GM23338 (cell line): ENCODE results near the gene ZNF322. TPM values are rescaled to one million over a fixed set of nuclear protein-coding genes. Genes with fewer than 3 reads are reported as not detected.

ENCODE experiments used
- ATAC-seq: fragments of 200-7000 bp; cut with Tn5 transposase; 3 replicates; pipeline ENCODE4 v1.9.1; 2020
- DNase-seq: peaks from one replicate; pipeline ENCODE4 v3.0.0-alpha.2; 2015; ENCODE audit warnings: low spot score
- H2AFZ ChIP-seq: fragments of 200-600 bp; sonication (generic); 2 replicates; pipeline ENCODE4 v1.8.0; 2016; ENCODE audit warnings: antibody characterized with exemption, mild to moderate bottlenecking, moderate library complexity
- H3F3A ChIP-seq: fragments of 200-600 bp; sonication (generic); replicated peaks from 2 replicates; pipeline ENCODE4 v1.8.0; 2017; ENCODE audit warnings: antibody characterized with exemption, mixed run types, low read depth
- H3K27ac ChIP-seq: fragments of 200-600 bp; sonication (generic); 2 replicates; pipeline ENCODE4 v1.6.1; 2016; ENCODE audit warnings: low read depth
- H3K27me3 ChIP-seq: fragments of 200-600 bp; sonication (generic); 2 replicates; pipeline ENCODE4 v1.8.0; 2016; ENCODE audit warnings: mild to moderate bottlenecking, mixed run types, moderate library complexity; ENCODE audit not compliant: insufficient read depth
- H3K36me3 ChIP-seq: fragments of 200-600 bp; sonication (generic); 2 replicates; pipeline ENCODE4 v1.8.0; 2016; ENCODE audit warnings: mild to moderate bottlenecking; ENCODE audit not compliant: insufficient read depth
- H3K4me1 ChIP-seq: fragments of 200-600 bp; sonication (generic); 2 replicates; pipeline ENCODE4 v1.8.0; 2016; ENCODE audit warnings: mild to moderate bottlenecking, moderate library complexity; ENCODE audit not compliant: insufficient read depth
- H3K4me2 ChIP-seq: fragments of 200-600 bp; sonication (generic); 2 replicates; pipeline ENCODE4 v1.7.1; 2017; ENCODE audit warnings: mixed run types
- H3K4me3 ChIP-seq: fragments of 200-600 bp; sonication (generic); 2 replicates; pipeline ENCODE4 v1.6.1; 2016; ENCODE audit warnings: mixed run types
- H3K79me2 ChIP-seq: fragments of 200-600 bp; sonication (generic); replicated peaks from 2 replicates; pipeline ENCODE4 v1.8.0; 2017; ENCODE audit warnings: mild to moderate bottlenecking; ENCODE audit not compliant: insufficient read depth
- H3K9me2 ChIP-seq: fragments of 200-600 bp; sonication (generic); 2 replicates; pipeline ENCODE4 v1.8.0; 2017; ENCODE audit not compliant: insufficient read depth
- H4K20me1 ChIP-seq: fragments of 200-600 bp; sonication (generic); replicated peaks from 2 replicates; pipeline ENCODE4 v1.8.0; 2017; ENCODE audit warnings: mild to moderate bottlenecking; ENCODE audit not compliant: insufficient read depth
- H3K27ac Mint-ChIP-seq: 2 replicates; pipeline ENCODE4 v1.8.0; 2020; ENCODE audit warnings: inconsistent platforms, mild to moderate bottlenecking, moderate library complexity, mixed read lengths
- H3K27me3 Mint-ChIP-seq: 3 replicates; pipeline ENCODE4 v1.8.0; 2022; ENCODE audit warnings: low read depth, mild to moderate bottlenecking, moderate library complexity, mixed read lengths, inconsistent platforms; ENCODE audit not compliant: insufficient read depth, poor library complexity
- H3K36me3 Mint-ChIP-seq: 3 replicates; pipeline ENCODE4 v1.8.0; 2021; ENCODE audit warnings: low read depth, mild to moderate bottlenecking, inconsistent platforms, moderate library complexity, mixed read lengths
- H3K4me1 Mint-ChIP-seq: 3 replicates; pipeline ENCODE4 v1.8.0; 2020; ENCODE audit warnings: mild to moderate bottlenecking, inconsistent platforms, mixed read lengths
- H3K4me3 Mint-ChIP-seq: 3 replicates; pipeline ENCODE4 v1.8.0; 2021; ENCODE audit warnings: moderate library complexity, mild to moderate bottlenecking, inconsistent platforms, mixed read lengths
- H3K9me3 Mint-ChIP-seq: 3 replicates; pipeline ENCODE4 v1.8.0; 2020; ENCODE audit warnings: moderate library complexity, mild to moderate bottlenecking, inconsistent platforms, mixed read lengths
- CREB1 ChIP-seq: fragments of 250-450 bp; sonication (Bioruptor Pico); IDR thresholded peaks from 2 replicates; pipeline ENCODE4 v1.5.0; 2020; ENCODE audit warnings: low read depth, mild to moderate bottlenecking, moderate library complexity
- EZH2 ChIP-seq: fragments of 200-600 bp; sonication (generic); IDR thresholded peaks from one replicate; pipeline ENCODE4 v1.8.0; 2017; ENCODE audit warnings: antibody characterized with exemption, mild to moderate bottlenecking, low read depth; ENCODE audit not compliant: unreplicated experiment
- EZH2phosphoT487 ChIP-seq: fragments of 200-600 bp; sonication (generic); IDR thresholded peaks from one replicate; pipeline ENCODE4 v1.8.1; 2018; ENCODE audit warnings: antibody characterized with exemption; ENCODE audit not compliant: unreplicated experiment
- JUNB ChIP-seq: IDR thresholded peaks from one replicate; pipeline ENCODE4 v1.6.1; 2016; ENCODE audit warnings: antibody characterized with exemption; ENCODE audit not compliant: unreplicated experiment
- NANOG ChIP-seq: IDR thresholded peaks from 2 replicates; pipeline ENCODE4 v1.6.1; 2016; ENCODE audit warnings: antibody characterized with exemption, borderline replicate concordance
- POLR2AphosphoS5 ChIP-seq: IDR thresholded peaks from 2 replicates; pipeline ENCODE4 v1.6.1; 2016; ENCODE audit warnings: antibody characterized with exemption, low read depth
- STAT1 ChIP-seq: IDR thresholded peaks from one replicate; pipeline ENCODE4 v1.6.1; 2016; ENCODE audit warnings: antibody characterized with exemption; ENCODE audit not compliant: unreplicated experiment
- ZNF114 ChIP-seq: fragments of 250-450 bp; sonication (Bioruptor Pico); IDR thresholded peaks from 2 replicates; pipeline ENCODE4 v1.5.0; 2020; ENCODE audit warnings: mild to moderate bottlenecking, moderate library complexity
- ZNF331 ChIP-seq: fragments of 250-450 bp; sonication (Bioruptor Pico); IDR thresholded peaks from 2 replicates; pipeline ENCODE4 v1.5.0; 2020; ENCODE audit warnings: low read depth, mild to moderate bottlenecking, moderate library complexity
- polyA plus RNA-seq: library from polyadenylated mRNA; unstranded; fragments of >200 nt; fragmentation: Nextera tagmentation; extraction: Ambion mirVana; gene quantifications from 2 replicates; pipeline ENCODE4 v1.2.1, GENCODE V29; 2016
- total RNA-seq: library from RNA; depleted of rRNA; stranded (reverse); fragments of >200 nt; shearing (Covaris generic); gene quantifications from 2 replicates; pipeline ENCODE4 v1.2.3, GENCODE V29; 2014
- TF ChIP-seq, protein P1 (sequence below): fragments of 250-450 bp; sonication (Bioruptor Pico); IDR thresholded peaks from 2 replicates; pipeline ENCODE4 v1.5.0; 2020; ENCODE audit warnings: mild to moderate bottlenecking, moderate library complexity
- TF ChIP-seq, protein P2 (sequence below), 2 experiments: fragments of 200-600 bp in 1 of 2; sonication (generic) in 1 of 2; conservative IDR thresholded peaks; 2 replicates each; pipeline versions ENCODE4 v1.5.1 to v1.6.1; 2016 to 2017; ENCODE audit warnings: antibody characterized with exemption in 2 of 2, low read depth in 2 of 2, mild to moderate bottlenecking in 2 of 2, moderate library complexity in 1 of 2
- TF ChIP-seq, protein P3 (sequence below): IDR thresholded peaks from one replicate; pipeline ENCODE4 v1.6.1; 2018; ENCODE audit warnings: antibody characterized with exemption; ENCODE audit not compliant: unreplicated experiment
- TF ChIP-seq, protein P4 (sequence below): IDR thresholded peaks from 2 replicates; pipeline ENCODE4 v1.6.1; 2016; ENCODE audit warnings: antibody characterized with exemption

The ZNF322 gene
- total and polyA plus RNA-seq, 2 experiments from 2014 or later: 43.3 to 61.0 TPM

DNA sequence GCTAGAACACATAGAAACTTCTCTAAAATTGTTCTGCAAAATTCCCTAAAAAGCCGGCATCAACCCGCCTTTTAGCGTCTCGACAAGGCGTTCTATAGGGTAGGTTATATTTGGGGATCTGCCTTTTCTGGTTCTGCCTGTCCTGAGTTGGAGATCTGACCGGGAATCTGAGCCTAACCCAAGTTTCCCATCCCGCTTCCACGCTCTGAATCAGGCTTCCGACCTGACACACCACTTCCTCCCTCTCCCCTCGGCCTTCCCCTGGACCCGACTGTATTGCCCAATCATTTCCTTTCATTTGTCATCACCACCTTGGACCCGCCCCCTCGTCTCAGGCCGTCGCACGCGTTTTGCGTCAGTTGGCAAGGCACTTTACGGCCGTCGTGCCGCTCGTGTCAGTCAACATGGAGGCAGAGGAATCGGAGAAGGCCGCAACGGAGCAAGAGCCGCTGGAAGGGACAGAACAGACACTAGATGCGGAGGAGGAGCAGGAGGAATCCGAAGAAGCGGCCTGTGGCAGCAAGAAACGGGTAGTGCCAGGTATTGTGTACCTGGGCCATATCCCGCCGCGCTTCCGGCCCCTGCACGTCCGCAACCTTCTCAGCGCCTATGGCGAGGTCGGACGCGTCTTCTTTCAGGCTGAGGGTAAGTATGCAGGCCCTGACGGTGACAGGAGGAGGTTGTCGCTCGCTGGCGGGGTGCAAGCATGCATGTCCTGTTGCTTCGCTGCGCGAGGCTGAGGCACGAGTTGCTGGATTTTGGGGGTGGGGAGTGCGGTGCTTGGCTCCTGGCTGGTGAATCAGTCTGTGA lies 62.8 kb downstream of the ZNF322 start, which contains the start of gene ABT1:
TSS of gene ABT1 (plus strand) at position 375 of the 810 bp plus-strand sequence. CDS start at position 405, 30 bp downstream.
- Histone ChIP-seq H4K20me1 (no peaks in the 10 kb centered on the region), H3K27ac (peak within 1 kb of the TSS; percentile 55; the same call in 1 of the 2 replicates), H2AFZ (peak within 1 kb of the TSS; percentile 30; the same call in 1 of the 2 replicates), H3K4me2 (peak within 1 kb of the TSS; percentile 96), H3K36me3 (peaks cover 6% of the 10 kb centered on the region; the same call in 1 of the 2 replicates), H3K9me2 (no peaks in the 10 kb centered on the region), H3K4me1 (no peaks in the 10 kb centered on the region), H3K4me3 (peak within 1 kb of the TSS; percentile 66), H3K27me3 (no peaks in the 10 kb centered on the region), H3K79me2 (peaks cover 13% of the 10 kb centered on the region), H3F3A (0 out of 2 replicates have a peak, but pooled peaks cover 5% of the 10 kb centered on the region)
- peak; percentile 99 for DNase-seq
- H3K36me3 Mint-ChIP-seq: peaks cover 12% of the 10 kb centered on the region
- H3K27ac Mint-ChIP-seq: no peak within 1 kb of the TSS
- ATAC-seq: peak; percentile 77
- no peak for TF ChIP-seq EZH2phosphoT487
- TF ChIP-seq, protein P1, sequence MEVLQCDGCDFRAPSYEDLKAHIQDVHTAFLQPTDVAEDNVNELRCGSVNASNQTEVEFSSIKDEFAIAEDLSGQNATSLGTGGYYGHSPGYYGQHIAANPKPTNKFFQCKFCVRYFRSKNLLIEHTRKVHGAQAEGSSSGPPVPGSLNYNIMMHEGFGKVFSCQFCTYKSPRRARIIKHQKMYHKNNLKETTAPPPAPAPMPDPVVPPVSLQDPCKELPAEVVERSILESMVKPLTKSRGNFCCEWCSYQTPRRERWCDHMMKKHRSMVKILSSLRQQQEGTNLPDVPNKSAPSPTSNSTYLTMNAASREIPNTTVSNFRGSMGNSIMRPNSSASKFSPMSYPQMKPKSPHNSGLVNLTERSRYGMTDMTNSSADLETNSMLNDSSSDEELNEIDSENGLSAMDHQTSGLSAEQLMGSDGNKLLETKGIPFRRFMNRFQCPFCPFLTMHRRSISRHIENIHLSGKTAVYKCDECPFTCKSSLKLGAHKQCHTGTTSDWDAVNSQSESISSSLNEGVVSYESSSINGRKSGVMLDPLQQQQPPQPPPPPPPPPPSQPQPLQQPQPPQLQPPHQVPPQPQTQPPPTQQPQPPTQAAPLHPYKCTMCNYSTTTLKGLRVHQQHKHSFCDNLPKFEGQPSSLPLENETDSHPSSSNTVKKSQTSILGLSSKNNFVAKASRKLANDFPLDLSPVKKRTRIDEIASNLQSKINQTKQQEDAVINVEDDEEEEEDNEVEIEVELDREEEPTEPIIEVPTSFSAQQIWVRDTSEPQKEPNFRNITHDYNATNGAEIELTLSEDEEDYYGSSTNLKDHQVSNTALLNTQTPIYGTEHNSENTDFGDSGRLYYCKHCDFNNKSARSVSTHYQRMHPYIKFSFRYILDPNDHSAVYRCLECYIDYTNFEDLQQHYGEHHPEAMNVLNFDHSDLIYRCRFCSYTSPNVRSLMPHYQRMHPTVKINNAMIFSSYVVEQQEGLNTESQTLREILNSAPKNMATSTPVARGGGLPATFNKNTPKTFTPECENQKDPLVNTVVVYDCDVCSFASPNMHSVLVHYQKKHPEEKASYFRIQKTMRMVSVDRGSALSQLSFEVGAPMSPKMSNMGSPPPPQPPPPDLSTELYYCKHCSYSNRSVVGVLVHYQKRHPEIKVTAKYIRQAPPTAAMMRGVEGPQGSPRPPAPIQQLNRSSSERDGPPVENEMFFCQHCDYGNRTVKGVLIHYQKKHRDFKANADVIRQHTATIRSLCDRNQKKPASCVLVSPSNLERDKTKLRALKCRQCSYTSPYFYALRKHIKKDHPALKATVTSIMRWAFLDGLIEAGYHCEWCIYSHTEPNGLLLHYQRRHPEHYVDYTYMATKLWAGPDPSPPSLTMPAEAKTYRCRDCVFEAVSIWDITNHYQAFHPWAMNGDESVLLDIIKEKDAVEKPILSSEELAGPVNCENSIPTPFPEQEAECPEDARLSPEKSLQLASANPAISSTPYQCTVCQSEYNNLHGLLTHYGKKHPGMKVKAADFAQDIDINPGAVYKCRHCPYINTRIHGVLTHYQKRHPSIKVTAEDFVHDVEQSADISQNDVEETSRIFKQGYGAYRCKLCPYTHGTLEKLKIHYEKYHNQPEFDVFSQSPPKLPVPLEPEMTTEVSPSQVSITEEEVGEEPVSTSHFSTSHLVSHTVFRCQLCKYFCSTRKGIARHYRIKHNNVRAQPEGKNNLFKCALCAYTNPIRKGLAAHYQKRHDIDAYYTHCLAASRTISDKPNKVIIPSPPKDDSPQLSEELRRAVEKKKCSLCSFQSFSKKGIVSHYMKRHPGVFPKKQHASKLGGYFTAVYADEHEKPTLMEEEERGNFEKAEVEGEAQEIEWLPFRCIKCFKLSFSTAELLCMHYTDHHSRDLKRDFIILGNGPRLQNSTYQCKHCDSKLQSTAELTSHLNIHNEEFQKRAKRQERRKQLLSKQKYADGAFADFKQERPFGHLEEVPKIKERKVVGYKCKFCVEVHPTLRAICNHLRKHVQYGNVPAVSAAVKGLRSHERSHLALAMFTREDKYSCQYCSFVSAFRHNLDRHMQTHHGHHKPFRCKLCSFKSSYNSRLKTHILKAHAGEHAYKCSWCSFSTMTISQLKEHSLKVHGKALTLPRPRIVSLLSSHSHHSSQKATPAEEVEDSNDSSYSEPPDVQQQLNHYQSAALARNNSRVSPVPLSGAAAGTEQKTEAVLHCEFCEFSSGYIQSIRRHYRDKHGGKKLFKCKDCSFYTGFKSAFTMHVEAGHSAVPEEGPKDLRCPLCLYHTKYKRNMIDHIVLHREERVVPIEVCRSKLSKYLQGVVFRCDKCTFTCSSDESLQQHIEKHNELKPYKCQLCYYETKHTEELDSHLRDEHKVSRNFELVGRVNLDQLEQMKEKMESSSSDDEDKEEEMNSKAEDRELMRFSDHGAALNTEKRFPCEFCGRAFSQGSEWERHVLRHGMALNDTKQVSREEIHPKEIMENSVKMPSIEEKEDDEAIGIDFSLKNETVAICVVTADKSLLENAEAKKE (CRISPR knock-in tag): no peak
- TF ChIP-seq ZNF114: no peak
- TF ChIP-seq, protein P2, sequence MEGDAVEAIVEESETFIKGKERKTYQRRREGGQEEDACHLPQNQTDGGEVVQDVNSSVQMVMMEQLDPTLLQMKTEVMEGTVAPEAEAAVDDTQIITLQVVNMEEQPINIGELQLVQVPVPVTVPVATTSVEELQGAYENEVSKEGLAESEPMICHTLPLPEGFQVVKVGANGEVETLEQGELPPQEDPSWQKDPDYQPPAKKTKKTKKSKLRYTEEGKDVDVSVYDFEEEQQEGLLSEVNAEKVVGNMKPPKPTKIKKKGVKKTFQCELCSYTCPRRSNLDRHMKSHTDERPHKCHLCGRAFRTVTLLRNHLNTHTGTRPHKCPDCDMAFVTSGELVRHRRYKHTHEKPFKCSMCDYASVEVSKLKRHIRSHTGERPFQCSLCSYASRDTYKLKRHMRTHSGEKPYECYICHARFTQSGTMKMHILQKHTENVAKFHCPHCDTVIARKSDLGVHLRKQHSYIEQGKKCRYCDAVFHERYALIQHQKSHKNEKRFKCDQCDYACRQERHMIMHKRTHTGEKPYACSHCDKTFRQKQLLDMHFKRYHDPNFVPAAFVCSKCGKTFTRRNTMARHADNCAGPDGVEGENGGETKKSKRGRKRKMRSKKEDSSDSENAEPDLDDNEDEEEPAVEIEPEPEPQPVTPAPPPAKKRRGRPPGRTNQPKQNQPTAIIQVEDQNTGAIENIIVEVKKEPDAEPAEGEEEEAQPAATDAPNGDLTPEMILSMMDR (conservative IDR thresholded peaks at IDR 0.05; ENCODE audit: low read depth in 2 of 2): 0 out of 4 replicates have a peak, but pooled peaks of 1 of the 2 experiments have one; percentile 2
- no peak for TF ChIP-seq ZNF331 (CRISPR knock-in tag)
- peak; percentile 97 for TF ChIP-seq CREB1 (CRISPR knock-in tag)
- TF ChIP-seq JUNB: no peak
- TF ChIP-seq, protein P3, sequence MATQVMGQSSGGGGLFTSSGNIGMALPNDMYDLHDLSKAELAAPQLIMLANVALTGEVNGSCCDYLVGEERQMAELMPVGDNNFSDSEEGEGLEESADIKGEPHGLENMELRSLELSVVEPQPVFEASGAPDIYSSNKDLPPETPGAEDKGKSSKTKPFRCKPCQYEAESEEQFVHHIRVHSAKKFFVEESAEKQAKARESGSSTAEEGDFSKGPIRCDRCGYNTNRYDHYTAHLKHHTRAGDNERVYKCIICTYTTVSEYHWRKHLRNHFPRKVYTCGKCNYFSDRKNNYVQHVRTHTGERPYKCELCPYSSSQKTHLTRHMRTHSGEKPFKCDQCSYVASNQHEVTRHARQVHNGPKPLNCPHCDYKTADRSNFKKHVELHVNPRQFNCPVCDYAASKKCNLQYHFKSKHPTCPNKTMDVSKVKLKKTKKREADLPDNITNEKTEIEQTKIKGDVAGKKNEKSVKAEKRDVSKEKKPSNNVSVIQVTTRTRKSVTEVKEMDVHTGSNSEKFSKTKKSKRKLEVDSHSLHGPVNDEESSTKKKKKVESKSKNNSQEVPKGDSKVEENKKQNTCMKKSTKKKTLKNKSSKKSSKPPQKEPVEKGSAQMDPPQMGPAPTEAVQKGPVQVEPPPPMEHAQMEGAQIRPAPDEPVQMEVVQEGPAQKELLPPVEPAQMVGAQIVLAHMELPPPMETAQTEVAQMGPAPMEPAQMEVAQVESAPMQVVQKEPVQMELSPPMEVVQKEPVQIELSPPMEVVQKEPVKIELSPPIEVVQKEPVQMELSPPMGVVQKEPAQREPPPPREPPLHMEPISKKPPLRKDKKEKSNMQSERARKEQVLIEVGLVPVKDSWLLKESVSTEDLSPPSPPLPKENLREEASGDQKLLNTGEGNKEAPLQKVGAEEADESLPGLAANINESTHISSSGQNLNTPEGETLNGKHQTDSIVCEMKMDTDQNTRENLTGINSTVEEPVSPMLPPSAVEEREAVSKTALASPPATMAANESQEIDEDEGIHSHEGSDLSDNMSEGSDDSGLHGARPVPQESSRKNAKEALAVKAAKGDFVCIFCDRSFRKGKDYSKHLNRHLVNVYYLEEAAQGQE: no peak
- TF ChIP-seq NANOG: no peak
- TF ChIP-seq EZH2: no peak
- TF ChIP-seq POLR2AphosphoS5: peak; percentile 78
- TF ChIP-seq, protein P4, sequence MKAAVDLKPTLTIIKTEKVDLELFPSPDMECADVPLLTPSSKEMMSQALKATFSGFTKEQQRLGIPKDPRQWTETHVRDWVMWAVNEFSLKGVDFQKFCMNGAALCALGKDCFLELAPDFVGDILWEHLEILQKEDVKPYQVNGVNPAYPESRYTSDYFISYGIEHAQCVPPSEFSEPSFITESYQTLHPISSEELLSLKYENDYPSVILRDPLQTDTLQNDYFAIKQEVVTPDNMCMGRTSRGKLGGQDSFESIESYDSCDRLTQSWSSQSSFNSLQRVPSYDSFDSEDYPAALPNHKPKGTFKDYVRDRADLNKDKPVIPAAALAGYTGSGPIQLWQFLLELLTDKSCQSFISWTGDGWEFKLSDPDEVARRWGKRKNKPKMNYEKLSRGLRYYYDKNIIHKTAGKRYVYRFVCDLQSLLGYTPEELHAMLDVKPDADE: peak; percentile 88
- TF ChIP-seq STAT1: no peak
- H3K4me3 Mint-ChIP-seq: no peak within 1 kb of the TSS
- H3K9me3 Mint-ChIP-seq: peaks cover 3% of the 10 kb centered on the region; the same call in 1 of the 3 replicates
- H3K4me1 Mint-ChIP-seq: peaks cover 3% of the 10 kb centered on the region; the same call in 2 of the 3 replicates
- H3K27me3 Mint-ChIP-seq: peaks cover 10% of the 10 kb centered on the region
